ENCODE measurements around the gene SLC25A23. TPM values are rescaled to one million over a fixed set of nuclear protein-coding genes. Genes with fewer than 3 reads are reported as not detected.

SLC25A23 gene
- total and polyA plus RNA-seq, 2 donors (not counting 1 experiment from before 2014, with no cell fraction given): 9.3 to 25.3 TPM

DNA sequence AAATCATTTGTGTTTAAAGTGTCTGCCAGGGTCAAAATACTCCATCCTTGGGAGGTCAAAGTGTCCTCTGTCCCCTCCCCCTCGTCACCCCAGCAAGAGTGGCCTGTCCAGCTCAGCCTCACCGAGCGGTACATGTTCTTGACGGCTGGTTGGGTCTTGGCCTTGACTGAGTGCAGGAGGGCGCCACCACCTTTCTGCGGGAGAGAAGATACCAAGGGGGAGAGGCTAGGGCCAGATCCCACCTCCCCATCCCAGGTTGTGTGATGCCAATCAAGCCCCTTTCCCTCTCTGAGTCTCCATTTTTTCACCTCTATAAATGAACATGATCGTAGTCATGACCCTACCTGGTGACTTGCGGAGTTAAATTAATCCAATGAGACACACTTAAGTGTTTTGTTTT lies 10.6 kb upstream of the SLC25A23 start:
- 95% methylated on average over 3 of the region's 8 CpGs for WGBS (ENCODE audit: insufficient coverage)

GRCh38 chr19:6467384-6467783 lies 7.8 kb upstream of the SLC25A23 start:
- no peak for ATAC-seq (ENCODE audit: low read depth)
- H3K4me3 ChIP-seq (ENCODE audit: control extremely low read depth in 1 of 5, extremely low read depth in 1 of 5, insufficient read depth in 1 of 5, low read depth in 2 of 5, low read length in 4 of 5): no peak overlapping the region
- 85% methylated on average over 6 of the region's 8 CpGs for WGBS (ENCODE audit: insufficient coverage)
- no peaks in the 10 kb centered on the region for H4K20me1 ChIP-seq (ENCODE audit: control insufficient read depth, insufficient read depth, low read length, poor library complexity, severe bottlenecking)
- H3K9ac ChIP-seq (ENCODE audit: low read length): no peak overlapping the region
- Mint-ChIP-seq H3K27ac (no peak overlapping the region), H3K4me1 (peaks cover 15% of the 10 kb centered on the region), H3K4me3 (no peak overlapping the region), H3K27me3 (no peaks in the 10 kb centered on the region), H3K9me3 (ENCODE audit: insufficient read depth) (no peaks in the 10 kb centered on the region)
- H3K9me3 ChIP-seq (ENCODE audit: control extremely low read depth in 1 of 3, control insufficient read depth in 2 of 3, insufficient read depth in 1 of 3, low read length in 2 of 3): peaks cover 0 to 10% (median 0%) of the 10 kb centered on the region in 3 donors
- H3K27me3 ChIP-seq (replicated peaks in 1 of 4; ENCODE audit: control extremely low read depth in 1 of 4, control insufficient read depth in 3 of 4, insufficient read depth in 4 of 4, low read length in 3 of 4): peaks cover 0 to 15% (median 6%) of the 10 kb centered on the region in 4 experiments
- CTCF ChIA-PET: no interaction called here
- DNase-seq: no peak
- intact Hi-C loops (cut with micrococcal nuclease): no loop called here
- no peak overlapping the region for H2AFZ ChIP-seq (ENCODE audit: insufficient read depth, low read depth, low read length, poor library complexity, severe bottlenecking)
- H3K79me2 ChIP-seq (ENCODE audit: control insufficient read depth, insufficient read depth, low read length): no peaks in the 10 kb centered on the region
- no peak for TF ChIP-seq EZH2 (IDR thresholded peaks at IDR 0.05; ENCODE audit: borderline replicate concordance, insufficient read depth, low read depth, low read length, poor library complexity, severe bottlenecking)
- TF ChIP-seq, protein P1, sequence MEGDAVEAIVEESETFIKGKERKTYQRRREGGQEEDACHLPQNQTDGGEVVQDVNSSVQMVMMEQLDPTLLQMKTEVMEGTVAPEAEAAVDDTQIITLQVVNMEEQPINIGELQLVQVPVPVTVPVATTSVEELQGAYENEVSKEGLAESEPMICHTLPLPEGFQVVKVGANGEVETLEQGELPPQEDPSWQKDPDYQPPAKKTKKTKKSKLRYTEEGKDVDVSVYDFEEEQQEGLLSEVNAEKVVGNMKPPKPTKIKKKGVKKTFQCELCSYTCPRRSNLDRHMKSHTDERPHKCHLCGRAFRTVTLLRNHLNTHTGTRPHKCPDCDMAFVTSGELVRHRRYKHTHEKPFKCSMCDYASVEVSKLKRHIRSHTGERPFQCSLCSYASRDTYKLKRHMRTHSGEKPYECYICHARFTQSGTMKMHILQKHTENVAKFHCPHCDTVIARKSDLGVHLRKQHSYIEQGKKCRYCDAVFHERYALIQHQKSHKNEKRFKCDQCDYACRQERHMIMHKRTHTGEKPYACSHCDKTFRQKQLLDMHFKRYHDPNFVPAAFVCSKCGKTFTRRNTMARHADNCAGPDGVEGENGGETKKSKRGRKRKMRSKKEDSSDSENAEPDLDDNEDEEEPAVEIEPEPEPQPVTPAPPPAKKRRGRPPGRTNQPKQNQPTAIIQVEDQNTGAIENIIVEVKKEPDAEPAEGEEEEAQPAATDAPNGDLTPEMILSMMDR (IDR thresholded peaks at IDR 0.05): no peak
- POLR2A ChIA-PET: no interaction called here
- H3K4me1 ChIP-seq (ENCODE audit: control insufficient read depth in 2 of 2, insufficient read depth in 2 of 2, low read length in 2 of 2): peaks cover 10 to 11% of the 10 kb centered on the region in 2 donors
- peaks cover 0 to 28% of the 10 kb centered on the region in 2 experiments for H3K36me3 ChIP-seq (replicated peaks in 1 of 2; ENCODE audit: control extremely low read depth in 1 of 2, control insufficient read depth in 1 of 2, extremely low read depth in 1 of 2, insufficient read depth in 2 of 2, low read length in 1 of 2)
- no peak overlapping the region for H3K27ac ChIP-seq (ENCODE audit: low read length in 2 of 2)
- H3K4me2 ChIP-seq (replicated peaks; ENCODE audit: low read depth, low read length, poor library complexity, severe bottlenecking): no peak overlapping the region

More for the DNA sequence above, 10.6 kb upstream of the SLC25A23 start:
- H4K20me1 ChIP-seq (ENCODE audit: control insufficient read depth, insufficient read depth, low read length, poor library complexity, severe bottlenecking): no peaks in the 10 kb centered on the region
- H3K9me3 ChIP-seq (ENCODE audit: control extremely low read depth in 1 of 3, control insufficient read depth in 2 of 3, insufficient read depth in 1 of 3, low read length in 2 of 3): no peaks in the 10 kb centered on the region
- POLR2A ChIA-PET: interaction anchor here (0.7 kb wide), 1 partner anchor 357 kb away, joined by 3 read pairs; no protein-coding TSS in a partner anchor
- H3K27ac ChIP-seq (ENCODE audit: low read length in 2 of 2): no peak overlapping the region
- H2AFZ ChIP-seq (ENCODE audit: insufficient read depth, low read depth, low read length, poor library complexity, severe bottlenecking): no peak overlapping the region
- peaks cover 5% of the 10 kb centered on the region for H3K4me1 Mint-ChIP-seq
- no peaks in the 10 kb centered on the region for H3K27me3 Mint-ChIP-seq
- no peaks in the 10 kb centered on the region for H3K4me1 ChIP-seq (ENCODE audit: control insufficient read depth in 2 of 2, insufficient read depth in 2 of 2, low read length in 2 of 2)
- H3K79me2 ChIP-seq (ENCODE audit: control insufficient read depth, insufficient read depth, low read length): no peaks in the 10 kb centered on the region
- H3K27ac Mint-ChIP-seq: no peak overlapping the region
- H3K4me2 ChIP-seq (replicated peaks; ENCODE audit: low read depth, low read length, poor library complexity, severe bottlenecking): no peak overlapping the region
- no peak for TF ChIP-seq EZH2 (IDR thresholded peaks at IDR 0.05; ENCODE audit: borderline replicate concordance, insufficient read depth, low read depth, low read length, poor library complexity, severe bottlenecking)
- TF ChIP-seq, protein P1 (IDR thresholded peaks at IDR 0.05): no peak
- H3K36me3 ChIP-seq (replicated peaks in 1 of 2; ENCODE audit: control extremely low read depth in 1 of 2, control insufficient read depth in 1 of 2, extremely low read depth in 1 of 2, insufficient read depth in 2 of 2, low read length in 1 of 2): peaks cover 0 to 44% of the 10 kb centered on the region in 2 experiments
- intact Hi-C loops (cut with micrococcal nuclease): no loop called here
- H3K9me3 Mint-ChIP-seq (ENCODE audit: insufficient read depth): no peaks in the 10 kb centered on the region
- DNase-seq: no peak
- no peak overlapping the region for H3K4me3 Mint-ChIP-seq
- H3K4me3 ChIP-seq (ENCODE audit: control extremely low read depth in 1 of 5, extremely low read depth in 1 of 5, insufficient read depth in 1 of 5, low read depth in 2 of 5, low read length in 4 of 5): no peak overlapping the region
- CTCF ChIA-PET: interaction anchor here (1.3 kb wide), 1 partner anchor 12 kb away, joined by 3 read pairs; the partner anchor contains the start of gene DENND1C
- no peak overlapping the region for H3K9ac ChIP-seq (ENCODE audit: low read length)
- no peaks in the 10 kb centered on the region for H3K27me3 ChIP-seq (replicated peaks in 1 of 4; ENCODE audit: control extremely low read depth in 1 of 4, control insufficient read depth in 3 of 4, insufficient read depth in 4 of 4, low read length in 3 of 4)
- no peak for ATAC-seq (ENCODE audit: low read depth)

All from B cell (primary cell).